GM23248 (cell line): ENCODE results near the gene OR2T11. TPM values are rescaled to one million over a fixed set of nuclear protein-coding genes. Genes with fewer than 3 reads are reported as not detected.

Experiments used
- DNase-seq: peaks from one replicate; pipeline ENCODE4 v3.0.0-alpha.2; 2015
- H2AFZ ChIP-seq: fragments of 200-600 bp; sonication (generic); 2 replicates; pipeline ENCODE4 v1.6.1; 2016; ENCODE audit warnings: antibody characterized with exemption
- H3F3A ChIP-seq: fragments of 200-600 bp; sonication (generic); 2 replicates; pipeline ENCODE4 v1.6.1; 2016; ENCODE audit warnings: mild to moderate bottlenecking, antibody characterized with exemption, mixed run types; ENCODE audit not compliant: insufficient read depth
- H3K27ac ChIP-seq: fragments of 200-600 bp; sonication (generic); 2 replicates; pipeline ENCODE4 v1.5.1; 2016; ENCODE audit warnings: mild to moderate bottlenecking
- H3K27me3 ChIP-seq: fragments of 200-600 bp; sonication (generic); replicated peaks from 2 replicates; pipeline ENCODE4 v1.6.1; 2016; ENCODE audit warnings: mild to moderate bottlenecking; ENCODE audit not compliant: insufficient read depth
- H3K36me3 ChIP-seq: fragments of 200-600 bp; sonication (generic); 2 replicates; pipeline ENCODE4 v1.6.1; 2016; ENCODE audit warnings: low read depth, mild to moderate bottlenecking
- H3K4me1 ChIP-seq: fragments of 200-600 bp; sonication (generic); 2 replicates; pipeline ENCODE4 v1.6.1; 2016; ENCODE audit warnings: mild to moderate bottlenecking; ENCODE audit not compliant: insufficient read depth
- H3K4me2 ChIP-seq: fragments of 200-600 bp; sonication (generic); one replicate; pipeline ENCODE4 v1.6.1; 2016; ENCODE audit warnings: mild to moderate bottlenecking; ENCODE audit not compliant: unreplicated experiment
- H3K4me3 ChIP-seq: fragments of 200-600 bp; sonication (generic); 2 replicates; pipeline ENCODE4 v1.5.1; 2016; ENCODE audit warnings: mild to moderate bottlenecking
- H3K79me2 ChIP-seq: fragments of 200-600 bp; sonication (generic); 2 replicates; pipeline ENCODE4 v1.6.1; 2016; ENCODE audit warnings: mild to moderate bottlenecking; ENCODE audit not compliant: insufficient read depth
- H3K9ac ChIP-seq: fragments of 200-600 bp; sonication (generic); 2 replicates; pipeline ENCODE4 v1.6.1; 2016; ENCODE audit warnings: mild to moderate bottlenecking
- H3K9me2 ChIP-seq: fragments of 200-600 bp; sonication (generic); 2 replicates; pipeline ENCODE4 v1.6.1; 2016; ENCODE audit warnings: mixed run types, mild to moderate bottlenecking, moderate library complexity; ENCODE audit not compliant: insufficient read depth
- H3K9me3 ChIP-seq: fragments of 200-600 bp; sonication (generic); one replicate; pipeline ENCODE4 v1.6.1; 2017; ENCODE audit warnings: low read depth
- H4K20me1 ChIP-seq: fragments of 200-600 bp; sonication (generic); 2 replicates; pipeline ENCODE4 v1.6.0; 2016; ENCODE audit not compliant: insufficient read depth
- EZH2 ChIP-seq: fragments of 200-600 bp; sonication (generic); IDR thresholded peaks from 2 replicates; pipeline ENCODE4 v1.6.1; 2018; ENCODE audit warnings: antibody characterized with exemption, mild to moderate bottlenecking; ENCODE audit not compliant: insufficient read depth, poor library complexity, severe bottlenecking
- EZH2phosphoT487 ChIP-seq: fragments of 200-600 bp; sonication (generic); IDR thresholded peaks from 2 replicates; pipeline ENCODE4 v1.6.1; 2018; ENCODE audit warnings: antibody characterized with exemption, moderate library complexity, mild to moderate bottlenecking, low read depth; ENCODE audit not compliant: insufficient read depth
- WGBS, 2 experiments: methylation state at CpG; one replicate each; pipeline ENCODE4 v1.1.6; 2015 to 2017; ENCODE audit warnings: low lambda C conversion rate in 2 of 2, low coverage in 1 of 2; ENCODE audit errors: missing lambda C conversion rate in 2 of 2; 5-methylcytosine and 5-hydroxymethylcytosine counted together
- in situ Hi-C: fragments of 300-500 bp; cut with MboI; formaldehyde crosslinking; loops from 2 replicates; pipeline ENCODE4 v1.15.0; 2020
- polyA plus RNA-seq: library from polyadenylated mRNA; unstranded; fragments of >200 nt; fragmentation: Nextera tagmentation; extraction: Ambion mirVana; gene quantifications from 2 replicates; pipeline ENCODE4 v1.2.1, GENCODE V29; 2016
- total RNA-seq: library from RNA; depleted of rRNA; stranded (reverse); fragments of >200 nt; shearing (Covaris generic); gene quantifications from 2 replicates; pipeline ENCODE4 v1.2.3, GENCODE V29; 2014

Gene OR2T11
- total and polyA plus RNA-seq, 2 experiments from 2014 or later = not detected

- in situ Hi-C loops = no loop called here
- no peaks in the 10 kb centered on the region for H3F3A ChIP-seq
- H3K79me2 ChIP-seq = no peaks in the 10 kb centered on the region
- 51 to 59% methylated on average over 7 of the region's 7 CpGs for whole genome bisulfite sequencing, 2 experiments
- no peak overlapping the region for H3K4me2 ChIP-seq
- H4K20me1 ChIP-seq = no peaks in the 10 kb centered on the region
- no peak overlapping the region for H2AFZ ChIP-seq
- DNase-seq = no peak
- H3K9me3 ChIP-seq = no peaks in the 10 kb centered on the region
- TF ChIP-seq EZH2 = no peak
- TF ChIP-seq EZH2phosphoT487 = no peak
- H3K4me3 ChIP-seq = no peak overlapping the region
- H3K27me3 ChIP-seq = no peaks in the 10 kb centered on the region
- no peaks in the 10 kb centered on the region for H3K4me1 ChIP-seq
- no peak overlapping the region for H3K9ac ChIP-seq
- no peaks in the 10 kb centered on the region for H3K36me3 ChIP-seq
- H3K9me2 ChIP-seq = no peaks in the 10 kb centered on the region
- no peak overlapping the region for H3K27ac ChIP-seq
Observed at GRCh38 chr1:248631354-248632008, 3.4 kb downstream of the OR2T11 start.

GRCh38 chr1:248630551-248630950 lies 4.3 kb downstream of the OR2T11 start:
- Histone ChIP-seq H3K27ac (no peak overlapping the region), H2AFZ (no peak overlapping the region), H3K4me3 (no peak overlapping the region), H3K27me3 (no peaks in the 10 kb centered on the region), H4K20me1 (no peaks in the 10 kb centered on the region), H3K9ac (no peak overlapping the region), H3F3A (no peaks in the 10 kb centered on the region), H3K4me1 (no peaks in the 10 kb centered on the region), H3K9me2 (no peaks in the 10 kb centered on the region), H3K79me2 (no peaks in the 10 kb centered on the region), H3K36me3 (no peaks in the 10 kb centered on the region), H3K4me2 (no peak overlapping the region), H3K9me3 (no peaks in the 10 kb centered on the region)
- 14 to 29% methylated on average over 2 of the region's 2 CpGs for WGBS, 2 experiments
- no peak for TF ChIP-seq EZH2phosphoT487
- no peak for TF ChIP-seq EZH2
- in situ Hi-C loops = no loop called here
- DNase-seq = no peak

- Histone ChIP-seq H3F3A (no peaks in the 10 kb centered on the region), H2AFZ (no peak overlapping the region), H3K4me3 (no peak overlapping the region), H3K36me3 (no peaks in the 10 kb centered on the region), H3K27me3 (no peaks in the 10 kb centered on the region), H4K20me1 (no peaks in the 10 kb centered on the region), H3K9me2 (no peaks in the 10 kb centered on the region), H3K9me3 (no peaks in the 10 kb centered on the region), H3K27ac (no peak overlapping the region), H3K9ac (no peak overlapping the region), H3K4me1 (no peaks in the 10 kb centered on the region), H3K79me2 (no peaks in the 10 kb centered on the region), H3K4me2 (no peak overlapping the region)
- in situ Hi-C loops = no loop called here
- TF ChIP-seq EZH2 (no peak), EZH2phosphoT487 (no peak)
- 37 to 41% methylated on average over 9 of the region's 9 CpGs for WGBS, 2 experiments
- no peak for DNase-seq
Observed at GRCh38 chr1:248627971-248628844, 6.7 kb downstream of the OR2T11 start.

DNA sequence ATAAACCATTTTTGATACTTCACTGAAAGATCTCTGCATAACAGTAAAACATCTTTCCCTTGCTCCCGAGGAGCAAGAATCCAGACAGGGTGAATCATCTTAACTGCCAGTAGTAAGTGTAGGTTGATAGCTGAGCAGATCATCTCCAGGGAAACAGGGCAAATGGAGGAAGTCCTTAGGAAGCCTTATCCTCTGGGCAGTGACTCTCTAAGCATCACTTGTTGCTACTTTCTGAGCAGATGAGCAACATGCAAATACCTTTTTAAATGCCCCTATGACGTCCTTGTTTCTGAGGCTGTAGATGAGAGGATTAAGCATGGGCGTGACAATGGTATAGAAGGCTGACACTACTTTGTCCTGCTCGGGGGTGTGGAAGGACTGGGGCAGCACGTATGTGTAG lies 8.9 kb downstream of the OR2T11 start:
- H2AFZ ChIP-seq = no peak overlapping the region
- H3K9me3 ChIP-seq = no peaks in the 10 kb centered on the region
- in situ Hi-C loops = no loop called here
- no peaks in the 10 kb centered on the region for H3F3A ChIP-seq
- no peak overlapping the region for H3K4me3 ChIP-seq
- no peak for DNase-seq
- H3K27ac ChIP-seq = no peak overlapping the region
- TF ChIP-seq EZH2phosphoT487 (no peak), EZH2 (no peak)
- H3K36me3 ChIP-seq = no peaks in the 10 kb centered on the region
- H3K27me3 ChIP-seq = no peaks in the 10 kb centered on the region
- H3K9ac ChIP-seq = no peak overlapping the region
- 12 to 14% methylated on average over 5 of the region's 5 CpGs for WGBS, 2 experiments
- H3K4me1 ChIP-seq = no peaks in the 10 kb centered on the region
- no peaks in the 10 kb centered on the region for H3K9me2 ChIP-seq
- H3K79me2 ChIP-seq = no peaks in the 10 kb centered on the region
- H3K4me2 ChIP-seq = no peak overlapping the region
- no peaks in the 10 kb centered on the region for H4K20me1 ChIP-seq
